Endothelial cell of hepatic sinusoid (primary cell): ENCODE measurements around the gene MRS2.
"Not testable (repeated sequence)": the region's sequence is repeated elsewhere in the genome, so short reads cannot be mapped to it uniquely, and the experiment has no call there.

Experiments
- in situ Hi-C: cut with HindIII; loops from 2 replicates; pipeline ENCODE4 v1.10.0; 2017; ENCODE audit warnings: low sequenced_read_pairs

MRS2 gene

DNA sequence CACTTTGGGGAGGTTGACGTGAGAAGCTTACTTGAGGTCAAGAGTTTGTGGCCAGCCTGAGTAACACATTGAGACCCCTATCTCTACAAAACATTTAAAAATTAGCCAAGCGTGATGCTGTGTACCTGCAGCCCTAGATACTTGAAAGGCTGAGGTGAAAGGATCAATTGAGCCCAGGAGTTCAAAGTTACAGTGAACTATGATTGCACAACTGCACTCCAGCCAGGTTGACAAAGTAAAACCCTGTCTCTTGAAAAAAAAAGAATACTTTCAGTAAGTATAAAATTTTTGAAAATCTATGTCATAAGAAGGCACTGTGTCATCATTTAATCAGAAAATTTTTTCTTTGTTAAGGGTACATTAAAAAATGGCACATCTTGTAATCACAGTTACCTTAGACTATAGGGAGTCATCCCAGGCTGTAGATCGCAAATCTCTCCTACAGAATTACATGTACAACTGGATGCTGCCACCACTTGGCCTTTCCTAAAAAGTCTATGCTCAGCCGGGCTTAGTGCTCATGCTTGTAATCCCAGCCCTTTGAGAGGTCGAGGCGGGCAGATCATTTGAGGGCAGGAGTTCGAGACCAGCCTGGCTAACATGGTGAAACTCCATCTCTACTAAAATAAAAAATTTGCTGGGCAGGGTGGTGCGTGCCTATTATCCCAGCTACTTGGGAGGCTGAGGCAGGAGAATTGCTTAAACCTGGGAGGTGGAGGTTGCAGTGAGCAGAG, 17.0 kb upstream of the MRS2 start:
- in situ Hi-C loops, result no loop called here

- in situ Hi-C loops, result no loop called here
Measured at GRCh38 chr6:24387818-24388217, 14.9 kb upstream of the MRS2 start.

DNA sequence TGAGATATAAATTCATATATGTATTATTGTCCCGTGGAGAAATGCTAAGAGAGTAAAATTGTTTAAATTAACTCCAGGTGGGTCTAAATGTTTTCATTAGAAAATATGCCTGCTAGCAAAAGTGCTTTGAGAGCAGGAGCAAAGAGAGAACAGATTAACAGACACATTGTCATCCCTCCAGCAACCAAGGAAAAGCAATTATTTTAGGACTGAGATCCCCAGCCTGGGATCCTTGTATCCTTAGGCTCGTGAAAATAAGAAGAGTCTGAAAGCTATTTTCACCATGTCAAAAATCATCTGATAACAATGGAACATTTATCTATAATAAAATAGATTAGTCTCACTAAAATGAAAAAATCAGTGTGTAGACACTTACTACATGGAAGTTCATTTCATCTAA, 11.5 kb upstream of the MRS2 start:
- in situ Hi-C loops, result no loop called here

DNA sequence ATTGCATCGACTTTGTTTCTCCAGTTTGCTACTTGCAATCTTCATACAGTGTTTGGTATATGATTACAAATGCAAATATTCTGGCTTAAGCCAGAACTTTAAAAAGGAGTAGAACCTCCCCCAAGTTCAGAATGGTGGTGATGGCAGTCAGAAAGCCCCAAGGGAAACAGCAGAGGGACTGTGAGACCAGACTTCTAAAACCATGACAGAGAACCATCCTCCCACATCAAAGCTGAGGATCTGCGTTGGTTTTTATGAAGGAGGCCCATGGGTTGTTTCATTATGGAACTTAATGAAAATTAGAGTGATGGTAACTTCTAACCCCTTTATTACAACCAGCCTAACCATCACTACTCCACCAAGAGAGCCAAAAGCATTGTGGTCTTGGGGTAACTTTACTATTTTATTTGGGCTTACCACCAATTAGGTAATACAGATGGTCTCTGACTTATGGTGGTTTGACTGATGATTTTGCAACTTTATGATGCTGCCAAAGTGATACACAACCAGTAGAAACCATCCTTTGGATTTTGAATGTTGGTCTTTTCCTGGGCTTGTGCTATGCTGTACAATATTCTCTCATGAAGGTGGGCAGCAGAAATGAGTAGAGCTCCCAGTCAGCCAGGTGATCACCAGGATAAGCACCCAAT, 10.9 kb upstream of the MRS2 start:
- in situ Hi-C loops, result no loop called here

DNA sequence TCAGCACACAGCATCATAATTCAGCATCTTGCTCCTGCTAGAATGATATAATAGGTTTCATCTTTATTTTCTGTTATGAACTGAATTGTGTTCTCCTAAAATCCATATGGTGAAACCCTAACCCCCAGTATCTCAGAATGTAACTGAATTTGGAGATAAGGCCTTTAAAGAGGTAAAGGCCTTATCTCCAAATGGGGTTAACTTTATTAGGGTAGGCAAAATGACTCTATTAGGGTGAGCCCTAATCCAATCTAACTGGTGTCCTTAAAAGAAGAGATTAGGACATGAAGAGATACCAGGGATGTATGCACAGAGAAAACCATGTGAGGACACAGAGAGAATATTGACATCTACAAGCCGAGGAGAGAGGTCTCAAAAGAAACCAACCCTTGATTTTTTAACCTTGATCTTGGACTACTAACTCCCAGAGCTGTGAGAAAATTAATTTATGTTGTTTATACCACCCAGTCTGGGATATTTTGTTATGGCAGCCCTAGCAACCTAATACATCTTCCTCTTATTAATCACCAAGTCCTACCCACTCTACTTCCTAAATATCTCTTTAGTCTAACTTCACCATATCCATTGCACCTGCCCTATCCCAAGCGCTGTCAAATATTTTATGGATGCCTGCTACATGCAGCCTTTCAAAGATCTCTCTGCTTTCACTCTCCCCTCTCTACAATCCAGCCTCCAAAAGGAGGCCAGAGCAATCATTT, 8.5 kb upstream of the MRS2 start:
- in situ Hi-C loops, result no loop called here

- in situ Hi-C loops, result no loop called here
Measured at GRCh38 chr6:24394780-24395437, 7.8 kb upstream of the MRS2 start.

DNA sequence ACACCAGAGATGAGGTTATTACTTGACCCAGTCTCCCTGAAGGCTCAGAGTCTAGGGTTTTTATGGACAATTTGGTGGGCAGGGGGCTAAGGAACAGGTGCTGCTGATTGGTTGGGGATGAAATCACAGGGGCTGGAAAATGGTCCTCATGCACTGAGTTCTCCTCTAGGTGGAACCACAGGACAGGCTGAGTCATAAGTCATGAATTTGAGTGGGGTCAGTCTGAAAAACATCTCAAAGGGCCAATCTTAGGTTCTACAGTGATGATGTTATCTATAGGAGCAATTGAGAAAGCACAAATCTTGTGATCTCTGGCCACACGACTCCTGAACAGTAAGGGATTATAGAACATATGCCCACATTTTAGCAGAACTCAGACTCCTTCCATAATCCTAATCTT, 5.9 kb upstream of the MRS2 start:
- in situ Hi-C loops, result no loop called here

DNA sequence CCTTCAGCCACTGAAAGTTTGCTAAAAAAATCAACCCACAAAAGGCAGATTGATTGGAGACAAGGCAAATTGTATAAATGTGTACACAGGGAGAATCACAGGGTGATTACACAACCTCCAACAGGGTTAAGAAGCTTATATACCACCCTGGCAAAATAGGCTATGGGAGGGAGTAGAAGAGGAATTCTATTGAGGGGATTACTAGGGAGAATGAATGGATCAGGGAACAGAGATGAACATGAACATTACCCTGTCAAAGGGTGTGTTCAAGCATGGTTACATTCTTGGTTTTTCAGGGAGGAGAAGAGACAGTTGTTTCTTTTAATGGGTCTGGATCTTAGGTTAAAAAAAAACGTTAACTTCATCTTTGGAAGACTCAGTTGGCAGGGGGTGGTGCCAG, 5.1 kb upstream of the MRS2 start:
- in situ Hi-C loops, result no loop called here

GRCh38 chr6:24400045-24401039, 2.4 kb upstream of the MRS2 start:
- in situ Hi-C loops, result not testable (repeated sequence)

GRCh38 chr6:24401458-24401857, 1.3 kb upstream of the MRS2 start:
- in situ Hi-C loops, result no loop called here

DNA sequence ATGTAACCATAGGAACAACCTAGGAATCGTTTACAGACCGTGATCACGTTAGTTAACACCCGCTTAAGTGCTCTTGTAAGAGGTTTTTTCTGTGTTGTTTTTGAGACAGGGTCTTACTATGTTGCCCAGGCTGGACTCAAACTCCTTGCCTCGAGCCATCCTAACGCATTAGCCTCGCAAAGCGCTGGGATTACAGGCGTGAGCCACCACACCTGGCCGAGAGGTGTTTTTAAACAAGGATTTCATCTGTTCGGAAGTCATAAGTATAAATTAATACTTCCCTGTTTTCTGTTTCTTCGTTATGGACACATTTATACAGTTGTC, 727 bp downstream of the MRS2 start:
- in situ Hi-C loops, result no loop called here

DNA sequence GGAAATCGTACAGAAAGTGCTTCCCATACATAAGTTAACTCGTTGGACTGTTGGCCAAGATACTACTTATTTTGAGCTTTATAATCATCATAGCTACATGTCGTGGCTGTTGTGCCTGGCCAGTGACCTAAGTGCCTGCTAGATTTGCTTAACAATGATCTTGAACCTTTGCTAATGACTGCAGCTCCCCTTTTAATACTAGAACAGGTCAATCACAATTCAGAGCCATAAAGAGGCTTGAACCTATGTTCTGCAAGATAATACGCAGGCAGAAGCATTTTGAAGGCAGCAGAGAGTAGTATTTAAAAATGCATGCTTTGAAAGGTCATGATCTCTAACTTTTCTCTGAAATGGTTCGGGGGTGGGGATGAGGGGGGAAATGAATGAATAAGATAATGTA, 2.5 kb downstream of the MRS2 start:
- in situ Hi-C loops, result no loop called here

DNA sequence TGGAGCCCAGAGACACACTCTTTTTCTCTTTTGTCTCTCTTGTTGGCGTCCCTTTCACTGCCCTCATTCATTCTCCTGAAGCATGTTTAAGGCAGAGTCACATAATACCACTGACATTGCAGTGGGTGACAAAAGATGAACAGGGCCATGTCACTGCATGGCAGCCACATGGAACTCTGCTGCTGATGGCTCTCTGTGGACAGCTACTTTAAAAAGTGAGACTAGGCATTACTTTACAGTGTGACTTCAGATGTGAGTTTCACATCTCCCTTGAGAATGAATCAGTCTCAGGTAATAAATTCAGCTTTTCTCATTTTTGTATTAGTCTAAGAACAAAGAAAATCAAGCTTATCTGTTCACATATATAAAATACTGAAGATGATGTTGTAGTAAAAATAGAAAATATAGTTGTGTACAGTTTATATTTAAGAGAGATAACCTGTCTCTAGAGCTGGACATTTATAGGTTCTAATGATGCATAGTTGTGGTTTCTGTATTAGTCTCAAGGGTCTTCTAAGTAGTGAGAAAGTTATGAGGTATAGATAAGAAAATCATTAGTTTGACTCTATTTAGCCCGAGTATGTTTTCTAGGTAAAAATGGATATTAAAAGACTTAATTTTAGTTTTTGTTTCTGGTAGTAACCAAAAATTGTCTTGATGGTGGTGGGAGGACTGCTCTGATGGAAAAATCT, 6.1 kb downstream of the MRS2 start:
- in situ Hi-C loops, result no loop called here

- in situ Hi-C loops, result no loop called here
Measured at GRCh38 chr6:24410622-24411021, 7.9 kb downstream of the MRS2 start.

GRCh38 chr6:24412294-24412693, 9.6 kb downstream of the MRS2 start:
- in situ Hi-C loops, result no loop called here

- in situ Hi-C loops, result not testable (repeated sequence)
Measured at GRCh38 chr6:24414531-24414930, 11.8 kb downstream of the MRS2 start.

GRCh38 chr6:24415753-24416152, 13.0 kb downstream of the MRS2 start:
- in situ Hi-C loops, result no loop called here

- in situ Hi-C loops, result no loop called here
Measured at GRCh38 chr6:24419526-24419925, 16.8 kb downstream of the MRS2 start.

DNA sequence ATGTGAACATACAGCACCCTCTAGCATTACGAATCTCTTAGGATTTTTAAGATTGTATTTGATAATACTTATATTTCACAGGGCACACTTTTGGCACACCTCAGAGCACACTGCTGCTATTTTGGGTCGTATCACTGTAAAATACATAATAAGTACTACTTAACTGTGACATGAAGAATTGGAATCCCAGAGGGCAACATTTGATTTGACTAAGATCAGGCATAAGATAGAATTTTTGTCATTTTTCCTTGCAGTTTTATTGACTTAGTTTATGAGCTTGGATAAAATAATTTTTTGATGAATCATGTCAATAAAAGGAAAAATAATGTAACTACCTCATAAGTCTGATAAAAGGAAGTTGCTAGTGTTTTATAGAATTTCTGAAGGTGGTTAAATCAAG, 22.4 kb downstream of the MRS2 start:
- in situ Hi-C loops, result no loop called here
